GM12873 (cell line): ENCODE measurements around the gene GAN.

Source experiments
- TF ChIP-seq, protein P1 (sequence below): IDR thresholded peaks from 2 replicates; pipeline ENCODE4 v1.5.1; 2012; ENCODE audit warnings: low read depth, mild to moderate bottlenecking, moderate library complexity, low read length, control low read depth; ENCODE audit not compliant: insufficient read depth; ENCODE audit errors: missing control alignments

Gene GAN

DNA sequence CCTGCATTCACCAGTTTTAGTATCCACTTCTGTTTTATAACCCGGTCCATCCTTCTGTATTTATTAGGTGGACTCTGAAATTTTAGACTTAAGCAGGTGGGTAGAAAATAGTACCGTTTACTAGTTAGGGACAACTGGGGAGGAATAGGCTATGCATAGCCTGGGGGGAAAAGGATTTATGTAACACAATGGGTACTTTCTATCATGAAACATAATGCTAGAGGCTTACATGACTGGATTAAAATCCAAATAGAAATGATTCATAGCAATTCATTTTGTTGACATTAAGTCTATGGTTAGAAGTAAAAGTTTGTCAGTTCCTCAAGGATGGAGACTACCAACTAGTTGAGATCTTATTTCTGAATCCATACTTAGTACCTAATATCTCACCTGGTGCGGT lies 18.6 kb downstream of the GAN start:
- TF ChIP-seq, protein P1, sequence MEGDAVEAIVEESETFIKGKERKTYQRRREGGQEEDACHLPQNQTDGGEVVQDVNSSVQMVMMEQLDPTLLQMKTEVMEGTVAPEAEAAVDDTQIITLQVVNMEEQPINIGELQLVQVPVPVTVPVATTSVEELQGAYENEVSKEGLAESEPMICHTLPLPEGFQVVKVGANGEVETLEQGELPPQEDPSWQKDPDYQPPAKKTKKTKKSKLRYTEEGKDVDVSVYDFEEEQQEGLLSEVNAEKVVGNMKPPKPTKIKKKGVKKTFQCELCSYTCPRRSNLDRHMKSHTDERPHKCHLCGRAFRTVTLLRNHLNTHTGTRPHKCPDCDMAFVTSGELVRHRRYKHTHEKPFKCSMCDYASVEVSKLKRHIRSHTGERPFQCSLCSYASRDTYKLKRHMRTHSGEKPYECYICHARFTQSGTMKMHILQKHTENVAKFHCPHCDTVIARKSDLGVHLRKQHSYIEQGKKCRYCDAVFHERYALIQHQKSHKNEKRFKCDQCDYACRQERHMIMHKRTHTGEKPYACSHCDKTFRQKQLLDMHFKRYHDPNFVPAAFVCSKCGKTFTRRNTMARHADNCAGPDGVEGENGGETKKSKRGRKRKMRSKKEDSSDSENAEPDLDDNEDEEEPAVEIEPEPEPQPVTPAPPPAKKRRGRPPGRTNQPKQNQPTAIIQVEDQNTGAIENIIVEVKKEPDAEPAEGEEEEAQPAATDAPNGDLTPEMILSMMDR = no peak

DNA sequence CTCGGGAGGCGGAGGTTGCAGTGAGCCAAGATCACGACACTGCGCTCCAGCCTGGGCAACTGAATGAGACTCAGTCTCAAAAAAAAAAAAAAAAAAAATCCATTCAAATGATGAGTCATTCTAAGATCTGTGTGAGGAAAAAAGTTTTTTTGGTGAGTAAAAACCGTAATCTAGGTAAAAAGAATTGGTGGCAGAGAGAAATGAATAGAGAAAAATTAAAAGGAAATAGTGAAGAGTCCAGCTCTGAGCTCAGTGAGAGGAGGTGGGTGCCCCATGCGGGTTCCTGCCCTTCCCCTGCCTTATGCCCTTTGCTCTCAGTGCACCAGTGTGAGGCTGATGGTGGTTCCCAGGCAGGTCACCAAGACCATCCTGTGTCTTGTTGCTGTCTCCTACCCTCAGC lies 20.9 kb downstream of the GAN start:
- TF ChIP-seq, protein P1 = no peak

DNA sequence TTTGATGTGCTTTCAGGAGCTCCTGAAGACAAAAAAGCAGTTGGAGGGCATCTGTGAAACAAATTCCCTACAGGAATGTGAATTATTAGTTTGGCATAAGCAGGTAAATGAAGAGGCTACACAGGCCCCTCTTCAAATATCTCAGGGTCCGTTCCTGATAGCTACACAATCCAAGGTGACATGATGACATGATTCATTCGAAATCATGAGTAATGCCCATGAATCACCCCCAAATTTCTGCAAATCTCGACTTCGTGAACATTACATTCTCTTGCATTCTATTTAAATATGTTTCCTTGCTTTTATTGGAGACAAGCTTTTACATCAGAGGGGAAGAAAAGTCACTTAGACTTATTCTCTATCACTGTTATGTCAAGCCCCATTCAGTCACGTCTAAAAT lies 22.3 kb downstream of the GAN start:
- TF ChIP-seq, protein P1 = no peak

DNA sequence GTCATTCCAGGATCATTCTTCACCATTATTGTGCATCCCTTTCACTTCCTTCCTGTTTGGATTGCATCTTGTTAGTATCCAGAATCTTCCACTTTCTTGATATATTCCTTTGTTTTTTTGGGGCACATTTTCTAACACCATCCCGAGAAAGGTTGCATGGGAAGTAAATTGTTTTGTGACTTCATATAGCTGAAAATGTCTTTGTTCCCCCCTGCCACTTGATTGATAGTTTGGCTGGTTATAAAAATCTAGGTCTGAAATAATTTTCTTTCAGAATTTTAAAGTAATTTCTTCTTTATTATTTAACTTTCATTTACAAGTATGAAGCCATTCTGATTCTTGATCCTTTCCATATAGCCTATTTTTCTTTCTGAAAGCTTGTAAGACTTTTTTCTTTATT lies 32.7 kb downstream of the GAN start:
- TF ChIP-seq, protein P1 = no peak

DNA sequence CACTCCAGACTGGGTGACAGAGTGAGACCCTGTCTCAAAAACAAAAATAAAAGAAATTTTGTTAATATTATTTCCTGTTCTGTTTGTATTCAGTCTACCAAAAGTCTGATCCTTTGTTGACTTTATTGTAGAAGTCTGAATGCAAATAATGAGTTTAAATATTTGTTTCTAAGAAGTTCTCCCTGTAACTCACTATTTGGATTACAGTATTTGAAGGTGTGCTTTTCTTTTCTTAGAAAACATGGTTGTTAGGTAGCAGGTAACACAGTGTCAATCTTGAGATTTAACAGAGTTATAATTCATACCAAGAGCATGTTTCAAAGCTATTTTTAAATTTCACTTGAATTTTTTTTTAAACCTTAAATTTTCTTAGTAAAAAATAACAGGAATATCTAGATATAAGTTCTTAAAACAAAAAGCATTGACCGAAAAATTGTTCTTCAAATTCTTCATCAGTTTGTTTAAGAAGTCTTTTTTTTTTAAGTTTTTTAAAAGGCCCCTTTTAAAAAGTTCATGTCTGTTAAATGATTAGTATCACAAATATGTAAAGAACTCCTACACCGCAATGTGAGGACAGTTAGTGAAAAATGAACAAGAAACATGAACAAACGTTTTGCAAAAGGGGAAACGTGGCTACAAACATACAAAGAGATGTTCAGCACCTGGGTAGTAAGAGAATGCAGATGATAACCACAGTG lies 35.0 kb downstream of the GAN start:
- TF ChIP-seq, protein P1 = no peak

DNA sequence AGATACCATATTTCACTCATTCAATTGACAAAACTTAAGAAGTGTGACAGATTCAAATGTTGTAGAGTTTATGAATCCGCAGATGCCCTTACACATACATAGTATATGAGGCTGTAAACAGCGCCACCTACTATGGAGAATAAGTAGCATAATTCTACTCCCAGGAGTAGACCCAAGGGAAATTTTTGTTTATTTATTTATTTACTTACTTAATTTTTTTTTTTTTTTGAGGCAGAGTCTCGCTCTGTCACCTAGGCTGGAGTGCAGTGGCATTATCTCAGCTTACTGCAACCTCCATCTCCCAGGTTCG lies 35.5 kb downstream of the GAN start:
- TF ChIP-seq, protein P1 = no peak

DNA sequence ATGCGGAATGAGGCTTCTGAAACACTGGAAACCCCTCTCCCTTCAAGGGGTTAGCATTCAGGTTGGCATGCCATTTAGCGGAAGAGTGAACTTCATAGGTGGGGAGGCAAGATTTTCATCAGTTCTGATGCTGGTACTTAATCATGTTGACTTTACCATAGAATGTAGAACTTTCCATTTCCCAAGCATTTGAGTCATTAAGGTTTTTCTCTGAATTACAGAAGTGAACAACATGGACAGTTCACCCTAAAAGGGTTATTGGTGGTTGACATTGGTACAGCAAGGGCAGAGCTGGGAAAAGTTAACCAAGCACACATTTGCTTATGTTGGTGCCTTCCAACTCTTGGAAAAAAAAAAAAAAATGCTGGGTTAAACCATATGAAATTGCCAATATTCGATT lies 39.1 kb downstream of the GAN start:
- TF ChIP-seq, protein P1 = no peak
